HCT116 (cell line): ENCODE results near the gene CRYBG2. TPM values are rescaled to one million over a fixed set of nuclear protein-coding genes. Genes with fewer than 3 reads are reported as not detected.
"Not testable (repeated sequence)": the region's sequence is repeated elsewhere in the genome, so short reads cannot be mapped to it uniquely, and the experiment has no call there.

Experiments used
- ATAC-seq: fragments of 200-7000 bp; cut with Tn5 transposase; 2 replicates; pipeline ENCODE4 v1.9.1; 2020; ENCODE audit warnings: mild to moderate bottlenecking, moderate library complexity
- BruUV-seq: library from RNA; stranded (reverse); fragments of 400-500 nt; replicated peaks from 2 replicates; lab custom pipeline; 2021; lab: Mats Ljungman, UMichigan
- CTCF ChIA-PET: fragments of 300-600 bp; sonication (Branson Sonifier 250); formaldehyde crosslinking; loops from one replicate; lab custom pipeline; 2021; ENCODE audit warnings: antibody characterized with exemption; lab: Charles Lee
- POLR2A ChIA-PET: fragments of 300-600, 350-600 bp; sonication (Branson Sonifier 250); formaldehyde crosslinking; loops from one replicate; lab custom pipeline; 2021; ENCODE audit warnings: antibody characterized with exemption; lab: Charles Lee
- RAD21 ChIA-PET, 2 experiments: fragments of 300-600 bp; sonication (Branson Sonifier 250); formaldehyde crosslinking; loops; one replicate each; lab custom pipeline; 2023; ENCODE audit warnings: low total read pairs in 2 of 2; ENCODE audit not compliant: uncharacterized antibody in 2 of 2, unreplicated experiment in 2 of 2, low non-redundant PET in 1 of 2; lab: Charles Lee
- DNase-seq: peaks from one replicate; pipeline ENCODE4 v3.0.0-alpha.2; 2010; ENCODE audit warnings: low read depth, low spot score
- H2AFZ ChIP-seq: fragments of 200-600 bp; shearing (Covaris generic), sonication (generic); 2 replicates; pipeline ENCODE4 v1.6.1; 2017; ENCODE audit warnings: low read depth, mixed run types, mixed read lengths, antibody characterized with exemption, low read length; ENCODE audit not compliant: poor library complexity, severe bottlenecking
- H3K27ac ChIP-seq: 2 replicates; pipeline ENCODE4 v1.5.1; 2012; ENCODE audit warnings: low read depth, low read length
- H3K27me3 ChIP-seq: fragments of 200-600 bp; sonication (generic); 2 replicates; pipeline ENCODE4 v1.6.1; 2016; ENCODE audit warnings: mixed run types, low read length, mixed read lengths; ENCODE audit not compliant: insufficient read depth
- H3K36me3 ChIP-seq, 2 experiments: fragments of 200-500 bp in 1 of 2; fragments of 200-600 bp in 1 of 2; sonication (Bioruptor generic) in 1 of 2; sonication (generic) in 1 of 2; 2 replicates each; pipeline versions ENCODE4 v1.5.1 to v1.6.1; 2014 to 2016; ENCODE audit warnings: low read length in 2 of 2, inconsistent platforms in 1 of 2, mixed read lengths in 1 of 2, mixed run types in 1 of 2; ENCODE audit not compliant: insufficient read depth in 2 of 2, control insufficient read depth in 1 of 2
- H3K4me1 ChIP-seq, 2 experiments: fragments of 200-600 bp in 1 of 2; sonication (generic) in 1 of 2; 2 replicates each; pipeline versions ENCODE4 v1.5.1 to v1.6.1; 2012 to 2017; ENCODE audit warnings: low read length in 2 of 2, inconsistent platforms in 1 of 2, mild to moderate bottlenecking in 1 of 2, mixed read lengths in 1 of 2, mixed run types in 1 of 2, moderate library complexity in 1 of 2; ENCODE audit not compliant: insufficient read depth in 2 of 2, control insufficient read depth in 1 of 2
- H3K4me2 ChIP-seq: fragments of 200-600 bp; sonication (generic); 2 replicates; pipeline ENCODE4 v1.6.1; 2017; ENCODE audit warnings: mixed run types, low read length, mixed read lengths
- H3K4me3 ChIP-seq, 2 experiments: fragments of 200-600 bp in 1 of 2; sonication (generic) in 1 of 2; replicated peaks in 1 of 2; 2 replicates each; pipeline ENCODE4 v1.5.1; 2011 to 2016; ENCODE audit warnings: low read length in 2 of 2, control low read depth in 1 of 2, low read depth in 1 of 2, mild to moderate bottlenecking in 1 of 2, mixed read lengths in 1 of 2, mixed run types in 1 of 2
- H3K79me2 ChIP-seq: fragments of 200-600 bp; sonication (generic); 2 replicates; pipeline ENCODE4 v1.6.1; 2017; ENCODE audit warnings: mild to moderate bottlenecking, mixed run types, low read length, moderate library complexity, mixed read lengths; ENCODE audit not compliant: insufficient read depth
- H3K9ac ChIP-seq: fragments of 200-600 bp; sonication (generic); 2 replicates; pipeline ENCODE4 v1.6.1; 2016; ENCODE audit warnings: low read length, mixed read lengths
- H3K9me2 ChIP-seq: fragments of 200-600 bp; sonication (generic), shearing (Covaris generic); 2 replicates; pipeline ENCODE4 v1.6.1; 2017; ENCODE audit warnings: mixed run types, mild to moderate bottlenecking, moderate library complexity; ENCODE audit not compliant: insufficient read depth
- H3K9me3 ChIP-seq, 2 experiments: fragments of 200-500 bp in 1 of 2; fragments of 200-600 bp in 1 of 2; sonication (Bioruptor generic) in 1 of 2; sonication (generic) in 1 of 2; 2 replicates each; pipeline ENCODE4 v1.6.1; 2014 to 2017; ENCODE audit warnings: low read length in 2 of 2, mixed read lengths in 2 of 2, inconsistent platforms in 1 of 2, low read depth in 1 of 2, mild to moderate bottlenecking in 1 of 2, mixed run types in 1 of 2, moderate library complexity in 1 of 2; ENCODE audit not compliant: control insufficient read depth in 1 of 2, insufficient read depth in 1 of 2
- H4K20me1 ChIP-seq: fragments of 200-600 bp; sonication (generic), shearing (Covaris generic); 2 replicates; pipeline ENCODE4 v1.6.1; 2017; ENCODE audit warnings: mixed run types, mild to moderate bottlenecking, moderate library complexity; ENCODE audit not compliant: insufficient read depth
- EGR1 ChIP-seq: IDR thresholded peaks from 2 replicates; pipeline ENCODE4 v1.6.1; 2012; ENCODE audit warnings: low read depth
- EZH2phosphoT487 ChIP-seq: fragments of 200-600 bp; IDR thresholded peaks from 2 replicates; pipeline ENCODE4 v1.6.1; 2018; ENCODE audit warnings: antibody characterized with exemption, borderline replicate concordance
- POLR2AphosphoS5 ChIP-seq: IDR thresholded peaks from 2 replicates; pipeline ENCODE4 v1.6.1; 2011; ENCODE audit warnings: mild to moderate bottlenecking, low read depth, low read length, moderate library complexity
- RAD21 ChIP-seq: IDR thresholded peaks from 2 replicates; pipeline ENCODE4 v1.6.1; 2012; ENCODE audit warnings: low read depth, mild to moderate bottlenecking
- SIN3A ChIP-seq: IDR thresholded peaks from 2 replicates; pipeline ENCODE4 v1.6.1; 2012; ENCODE audit warnings: low read depth
- SP1 ChIP-seq: IDR thresholded peaks from 2 replicates; pipeline ENCODE4 v1.6.1; 2012; ENCODE audit warnings: low read depth
- SRF ChIP-seq: IDR thresholded peaks from 2 replicates; pipeline ENCODE4 v1.6.1; 2012; ENCODE audit warnings: low read depth
- intact Hi-C: fragments of 100-400 bp; cut with micrococcal nuclease; formaldehyde crosslinking; loops from 2 replicates; pipeline ENCODE4 v1.10.0; 2022
- total RNA-seq: library from RNA; stranded (reverse); gene quantifications from one replicate; pipeline ENCODE4 v1.2.1, GENCODE V29; 2021; ENCODE audit not compliant: unreplicated experiment
- TF ChIP-seq, protein P1 (sequence below): IDR thresholded peaks from 2 replicates; pipeline ENCODE4 v1.6.1; 2012

Gene CRYBG2
- total RNA-seq, 1 experiment from 2014 or later: 10.5 TPM

DNA sequence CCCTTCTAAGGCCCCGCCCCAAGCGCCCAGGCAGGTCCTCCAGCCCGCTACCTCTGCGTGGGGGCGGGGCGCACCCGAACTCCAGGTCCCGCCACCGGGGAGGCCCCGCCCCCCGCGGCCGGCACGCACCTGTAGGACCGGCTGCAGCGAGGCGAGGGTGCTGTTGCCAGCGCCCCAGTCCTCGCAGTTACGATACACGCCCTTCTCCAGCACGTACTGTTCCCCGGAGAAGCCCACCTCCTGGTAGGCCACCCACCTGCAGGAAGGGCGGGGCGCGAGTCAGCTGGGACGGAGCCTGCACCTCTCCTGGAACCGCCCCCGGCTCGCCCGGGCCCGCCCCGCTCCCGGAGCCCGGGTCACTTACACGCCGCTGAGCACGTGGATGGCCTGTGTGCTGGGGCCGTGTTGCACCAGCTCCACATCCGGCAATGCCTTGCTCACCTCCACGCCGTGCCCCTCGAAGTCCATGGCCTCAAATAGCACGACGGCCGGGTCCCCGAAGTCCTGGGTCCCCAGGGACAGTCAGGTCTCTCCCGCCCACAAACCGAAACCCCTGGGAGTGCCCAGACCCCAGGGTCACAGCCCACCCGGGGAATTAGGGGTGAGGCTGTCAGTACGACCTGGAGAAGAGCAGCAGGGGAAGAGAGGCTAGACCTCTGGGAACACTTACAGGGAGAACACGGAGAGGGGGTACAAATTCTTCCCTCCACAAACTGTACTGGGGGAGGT, 17.3 kb downstream of the CRYBG2 start:
- Histone ChIP-seq H3K79me2 (no peaks in the 10 kb centered on the region), H3K27me3 (no peaks in the 10 kb centered on the region), H3K9me3 (no peaks in the 10 kb centered on the region), H3K36me3 (no peaks in the 10 kb centered on the region; a peak in 1 of 4 replicates), H3K27ac (peak overlapping the region; percentile 54; the same call in 1 of the 2 replicates), H2AFZ (peak overlapping the region; percentile 56), H3K4me1 (peaks cover 11 to 25% of the 10 kb centered on the region in 2 experiments), H3K4me3 (peak overlapping the region; percentile 62 to 86), H3K9me2 (no peaks in the 10 kb centered on the region), H3K9ac (peak overlapping the region; percentile 69), H4K20me1 (no peaks in the 10 kb centered on the region), H3K4me2 (peak overlapping the region; percentile 99)
- DNase-seq (peak; percentile 75), ATAC-seq (peak; percentile 94)
- TF ChIP-seq, protein P1, sequence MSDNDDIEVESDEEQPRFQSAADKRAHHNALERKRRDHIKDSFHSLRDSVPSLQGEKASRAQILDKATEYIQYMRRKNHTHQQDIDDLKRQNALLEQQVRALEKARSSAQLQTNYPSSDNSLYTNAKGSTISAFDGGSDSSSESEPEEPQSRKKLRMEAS: peak; percentile 95
- TF ChIP-seq POLR2AphosphoS5: peak; percentile 55
- TF ChIP-seq SRF: no peak
- TF ChIP-seq EGR1: peak; percentile 74
- peak; percentile 42 for TF ChIP-seq SP1
- POLR2A ChIA-PET: no interaction called here
- no TSS peak for BruUV-seq
- intact Hi-C loops: no loop called here
- RAD21 ChIA-PET: no interaction called here
- CTCF ChIA-PET: no interaction called here

DNA sequence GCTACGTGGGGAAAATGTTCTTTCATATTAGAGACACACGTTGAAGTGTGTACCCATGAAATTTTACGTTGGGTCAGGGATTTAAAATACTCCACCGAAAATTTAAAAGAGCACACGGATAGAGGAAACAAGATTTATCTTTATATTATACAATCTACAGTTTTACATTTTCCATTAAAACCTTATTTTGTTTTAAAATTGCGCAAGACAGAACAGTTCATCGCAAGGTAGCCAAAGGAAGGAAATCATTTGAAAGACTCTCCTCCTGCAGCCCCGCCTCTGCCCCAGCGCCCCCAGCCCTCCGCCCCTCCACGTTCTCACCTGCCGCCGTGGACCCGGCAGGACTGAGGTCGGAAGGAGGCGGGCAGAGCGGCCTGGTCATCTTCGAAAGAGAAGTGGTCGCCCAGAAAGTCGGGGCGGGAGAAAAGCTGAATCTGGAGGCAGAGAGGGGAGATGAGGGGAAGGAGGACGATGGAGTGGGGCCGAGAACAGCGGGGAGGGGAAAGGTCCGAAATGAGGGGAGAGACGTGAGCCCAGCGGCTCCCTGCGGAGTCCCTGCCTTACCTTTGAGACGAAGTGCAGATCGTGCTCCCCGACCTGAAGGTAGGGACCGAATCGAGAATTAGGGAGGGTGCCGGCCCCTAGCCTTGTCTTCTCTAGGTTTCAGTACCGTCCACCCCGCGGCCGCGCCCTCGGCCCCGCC, 18.0 kb downstream of the CRYBG2 start:
- TF ChIP-seq EGR1 (no peak), RAD21 (no peak), SP1 (peak; percentile 11; the same call in 1 of the 2 replicates), SIN3A (0 out of 2 replicates have a peak, but pooled peaks have one; percentile 40), EZH2phosphoT487 (no peak), POLR2AphosphoS5 (peak; percentile 60; the same call in 1 of the 2 replicates)
- TF ChIP-seq, protein P1: no peak
- BruUV-seq: TSS peak; percentile 66
- peak; percentile 36 for ATAC-seq

GRCh38 chr1:26333312-26333711, 20.6 kb downstream of the CRYBG2 start:
- H3K4me1 ChIP-seq: peaks cover 11 to 25% of the 10 kb centered on the region in 2 experiments
- H3K36me3 ChIP-seq, H4K20me1 ChIP-seq, H3K79me2 ChIP-seq, H3K27ac ChIP-seq, H3K9me3 ChIP-seq, H3K9me2 ChIP-seq, DNase-seq, H3K9ac ChIP-seq, H3K27me3 ChIP-seq, POLR2A ChIA-PET, BruUV-seq, ATAC-seq, H3K4me3 ChIP-seq, H2AFZ ChIP-seq, intact Hi-C loops, H3K4me2 ChIP-seq, RAD21 ChIA-PET: not testable (repeated sequence)
- CTCF ChIA-PET: interaction anchor here (2.1 kb wide), 1 partner anchor 12 kb away, joined by 12 read pairs; no protein-coding TSS in a partner anchor

More for the DNA sequence above, 18.0 kb downstream of the CRYBG2 start:
- Histone ChIP-seq H3K79me2 (no peaks in the 10 kb centered on the region), H3K9me3 (no peaks in the 10 kb centered on the region), H3K4me3 (peak overlapping the region; percentile 62 to 86), H3K27ac (peak overlapping the region; percentile 1; the same call in 1 of the 2 replicates), H3K9ac (peak overlapping the region; percentile 69), H3K27me3 (no peaks in the 10 kb centered on the region), H4K20me1 (no peaks in the 10 kb centered on the region), H3K4me1 (peaks cover 11 to 27% of the 10 kb centered on the region in 2 experiments), H3K4me2 (peak overlapping the region; percentile 99), H3K9me2 (no peaks in the 10 kb centered on the region), H3K36me3 (peaks cover 0 to 4% of the 10 kb centered on the region in 2 experiments; a peak in 2 of 4 replicates), H2AFZ (peak overlapping the region; percentile 82)
- no peak for DNase-seq
- intact Hi-C loops: no loop called here
- RAD21 ChIA-PET: no interaction called here
- POLR2A ChIA-PET: no interaction called here
- CTCF ChIA-PET: no interaction called here
